Activated CD8-positive, alpha-beta memory T cell treated with anti-CD3 and anti-CD28 coated beads for 48 hours (primary cell): ENCODE data around the gene TAC4.

Source experiments
- DNase-seq, 3 experiments: peaks; one replicate each; pipeline ENCODE4 v3.0.0-alpha.2; 2020; ENCODE audit warnings: low read depth in 2 of 3, low spot score in 2 of 3

Gene TAC4

DNA sequence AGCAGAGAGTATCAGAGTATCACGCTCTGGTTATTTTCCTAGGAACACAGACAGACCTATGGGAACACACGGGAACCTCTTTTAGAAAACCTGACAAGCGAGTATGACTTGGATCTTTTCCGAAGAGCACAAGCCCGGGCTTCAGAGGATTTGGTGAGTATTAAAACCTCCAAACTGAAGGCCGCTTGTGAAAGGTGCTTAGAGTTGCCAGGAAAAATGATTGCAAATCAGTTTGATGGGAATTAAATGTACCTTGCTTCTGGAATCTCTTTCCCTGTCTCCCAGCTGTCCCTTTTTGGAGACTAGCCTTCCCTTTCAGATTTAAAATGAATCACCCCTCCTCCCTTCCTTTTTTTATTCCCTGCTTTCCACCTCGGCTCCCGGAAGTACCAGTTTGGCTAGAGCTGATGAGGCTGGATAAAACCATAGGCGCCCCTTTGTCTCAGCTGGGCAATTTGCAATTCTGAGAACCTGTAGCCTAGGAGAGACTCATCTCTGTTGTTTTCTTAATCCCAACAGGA, 32.0 kb downstream of the TAC4 start:
- DNase-seq, result no peak

DNA sequence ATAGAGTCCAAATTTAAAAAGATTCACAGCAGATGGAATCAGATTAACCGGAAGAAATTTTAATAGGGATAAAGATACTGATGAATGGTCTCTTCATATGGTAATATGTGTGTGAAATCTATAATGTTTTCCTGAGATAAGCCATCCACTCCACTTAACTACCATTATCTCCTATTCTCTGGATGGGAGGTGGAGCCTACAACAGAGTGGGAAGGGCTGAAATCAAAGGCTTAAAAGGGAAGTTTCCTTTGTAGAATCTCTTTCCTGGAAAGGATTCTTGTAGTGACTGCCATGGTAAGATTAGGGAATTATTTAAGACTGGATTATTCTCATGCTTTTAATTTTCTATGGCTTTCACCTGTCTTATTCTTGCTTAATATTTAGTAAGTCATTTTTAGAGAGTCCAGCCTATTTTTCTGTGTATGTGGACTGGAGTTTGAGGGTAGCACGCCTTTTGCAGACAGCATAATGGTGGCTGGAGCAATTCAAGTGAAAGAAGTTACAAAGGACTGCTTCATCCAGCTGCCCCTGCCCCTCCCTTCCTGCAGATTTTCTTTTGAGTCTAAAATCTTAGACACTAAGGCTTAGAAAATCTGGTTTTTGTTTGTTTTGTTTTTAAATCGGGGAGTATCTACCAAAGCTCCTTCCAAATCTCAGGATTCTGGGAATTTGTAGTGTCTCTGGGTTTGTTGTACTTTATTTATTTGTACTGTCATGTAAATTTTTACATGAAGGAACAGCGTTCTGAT, 32.9 kb downstream of the TAC4 start:
- DNase-seq, result no peak

DNA sequence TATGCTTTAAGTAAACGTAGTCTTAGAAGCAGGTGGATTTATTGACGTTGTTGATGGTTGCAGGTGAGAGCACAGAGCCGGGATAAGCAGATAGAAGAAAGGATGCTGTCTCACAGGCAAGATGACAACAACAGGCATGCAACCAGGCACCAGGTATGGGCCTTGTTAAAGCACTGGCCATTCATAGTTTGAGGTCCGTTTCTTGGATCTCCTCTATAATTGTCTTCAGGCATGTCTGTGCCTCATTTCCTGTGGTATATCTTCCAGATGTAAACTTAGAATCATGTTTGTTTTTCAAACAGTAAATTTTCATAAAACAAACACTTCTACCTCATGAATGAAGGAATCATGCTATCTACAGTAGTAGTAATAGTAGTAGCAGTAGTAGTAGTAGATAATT, 38.8 kb downstream of the TAC4 start:
- DNase-seq, result no peak

DNA sequence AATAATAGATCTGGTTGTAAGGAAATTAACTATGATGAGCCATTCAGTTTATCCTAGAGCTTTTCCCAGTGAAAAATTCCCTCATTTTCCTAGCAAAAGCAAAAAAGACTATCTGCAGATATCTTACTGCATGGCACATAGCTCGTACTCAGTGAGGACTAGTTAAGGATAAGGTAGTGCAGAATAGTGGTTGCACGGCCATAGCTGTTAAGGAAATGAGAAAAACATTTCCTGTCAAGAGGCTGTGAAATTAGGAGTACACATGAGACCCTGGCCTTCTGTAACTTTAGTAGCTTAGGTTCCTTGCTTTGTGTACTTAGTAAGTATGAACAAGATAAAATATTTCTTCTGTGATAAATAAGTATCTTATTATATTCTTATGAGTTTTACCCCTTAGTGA, 49.1 kb downstream of the TAC4 start:
- no peak for DNase-seq

DNA sequence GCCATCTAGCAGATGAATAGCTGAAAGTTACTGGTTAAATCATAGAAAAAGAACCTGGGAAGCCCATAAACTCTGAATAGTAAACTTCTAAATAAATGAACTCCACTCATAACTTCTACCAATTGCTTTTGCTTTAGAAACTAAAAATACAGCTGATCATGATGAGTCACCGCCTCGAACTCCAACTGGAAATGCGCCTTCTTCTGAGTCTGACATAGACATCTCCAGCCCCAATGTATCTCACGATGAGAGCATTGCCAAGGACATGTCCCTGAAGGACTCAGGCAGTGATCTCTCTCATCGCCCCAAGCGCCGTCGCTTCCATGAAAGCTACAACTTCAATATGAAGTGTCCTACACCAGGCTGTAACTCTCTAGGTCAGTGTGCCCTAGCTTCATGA, 49.7 kb downstream of the TAC4 start:
- no peak for DNase-seq

DNA sequence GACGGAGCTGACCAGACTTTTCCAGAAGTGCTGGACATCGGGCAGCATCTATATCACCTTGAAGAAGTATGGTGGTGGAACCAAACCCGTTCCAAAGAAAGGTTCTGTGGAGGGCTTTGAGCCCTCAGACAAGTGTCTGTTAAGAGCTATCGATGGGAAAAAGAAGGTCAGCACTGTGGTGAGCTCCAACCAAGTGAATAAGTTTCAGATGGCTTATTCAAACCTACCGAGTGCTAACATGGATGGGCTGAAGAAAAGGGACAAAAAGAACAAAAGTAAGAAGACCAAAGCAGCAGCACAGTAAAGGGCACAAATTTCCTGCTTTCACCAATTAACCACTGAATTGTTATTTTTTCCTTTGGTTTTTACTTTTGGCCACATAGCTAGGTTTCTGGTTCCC, 52.5 kb downstream of the TAC4 start:
- no peak for DNase-seq

DNA sequence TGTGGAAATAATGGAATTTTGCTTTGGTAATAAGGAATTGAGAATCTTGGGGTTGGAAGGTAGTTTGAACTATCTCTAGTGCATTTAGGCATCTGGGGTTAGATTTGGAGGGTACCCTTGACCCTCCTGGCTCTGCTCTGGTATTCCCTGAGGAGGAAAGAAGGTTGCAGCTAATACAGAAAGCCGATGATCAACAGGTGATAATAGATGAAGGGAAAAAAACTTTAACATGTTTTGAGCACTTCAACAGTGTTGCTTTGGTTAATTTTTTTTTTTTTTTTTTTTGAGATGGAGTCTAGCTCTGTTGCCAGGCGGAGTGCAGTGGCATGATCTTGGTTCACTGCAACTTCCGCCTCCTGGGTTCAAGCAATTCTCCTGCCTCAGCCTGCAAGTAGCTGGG, 54.6 kb downstream of the TAC4 start:
- DNase-seq, result no peak

DNA sequence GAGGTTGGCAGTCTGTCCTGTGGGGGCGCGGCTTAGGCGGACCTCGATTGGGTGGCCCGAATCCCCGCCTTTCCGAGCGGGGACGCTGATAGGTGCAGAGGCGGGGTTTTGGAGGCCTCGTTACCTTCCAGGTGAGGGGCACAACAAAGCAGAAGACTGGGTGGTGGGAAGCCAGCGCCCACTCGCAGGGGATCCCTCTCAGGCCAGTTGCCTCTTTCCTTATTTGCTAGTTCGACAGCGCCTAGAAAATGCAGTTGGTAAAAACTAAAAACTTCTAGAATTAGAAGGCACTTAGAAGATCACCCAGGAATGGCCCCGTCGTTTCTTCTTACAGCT, 58.7 kb downstream of the TAC4 start:
- DNase-seq, result no peak

DNA sequence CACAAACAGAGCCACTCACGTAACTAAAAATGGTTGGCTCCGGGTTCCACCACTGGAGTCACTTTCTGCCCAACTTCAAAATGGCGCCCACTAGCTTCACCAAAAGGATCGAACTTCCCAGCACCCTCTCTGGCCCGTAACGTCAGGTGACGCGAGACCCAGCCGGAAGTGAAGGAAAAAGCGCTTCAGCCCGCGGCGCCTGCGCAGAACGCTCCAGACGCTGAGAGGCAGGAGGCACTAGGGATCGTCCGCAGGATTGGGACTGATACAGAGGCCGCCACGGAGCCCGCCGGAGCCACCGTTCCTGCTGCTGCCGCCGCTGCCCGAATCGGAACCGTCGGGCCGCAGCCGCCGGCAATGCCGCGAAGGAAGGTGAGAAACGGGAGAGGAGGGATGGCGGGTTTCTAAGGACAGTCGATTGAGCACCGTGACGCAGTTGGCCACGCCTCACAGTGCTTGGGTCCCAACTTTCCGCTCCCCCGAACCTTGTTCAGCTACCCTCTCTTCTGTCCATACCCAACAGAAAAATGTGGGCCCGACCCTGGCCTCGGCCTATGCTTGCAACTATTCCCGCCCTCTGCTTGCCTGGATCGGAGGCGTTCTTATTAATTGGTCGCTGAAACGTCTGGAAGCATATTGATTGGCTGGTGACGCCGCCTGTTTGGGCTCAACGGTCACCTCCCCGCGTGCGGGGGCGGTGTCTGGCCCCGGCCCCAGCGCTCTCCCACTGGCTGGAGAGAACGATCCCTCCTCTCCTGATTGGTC, 59.2 kb downstream of the TAC4 start, which contains the start of gene KAT7:
TSS of gene KAT7 (plus strand) at position 204 of the 765 bp plus-strand sequence. CDS start at position 358, 154 bp downstream.
- peak; percentile 88 to 96 (median 95) for DNase-seq
